Thyroid gland (tissue), 4 donors: Measurements from ENCODE around the gene UQCRC2. TPM values are rescaled to one million over a fixed set of nuclear protein-coding genes. Genes with fewer than 3 reads are reported as not detected.

Experiments used
- DNase-seq, 2 donors: peaks; one replicate each; pipeline ENCODE4 v3.0.0-alpha.2; 2019
- H3K27ac ChIP-seq, 3 donors: fragments of 200-600 bp; sonication (generic); 1 replicate in 2 of 3; 2 replicates in 1 of 3; pipeline ENCODE4 v1.5.1; 2016 to 2019; ENCODE audit warnings: mild to moderate bottlenecking in 1 of 3, moderate library complexity in 1 of 3
- H3K27me3 ChIP-seq: fragments of 200-600 bp; sonication (generic); one replicate; pipeline ENCODE4 v1.5.1; 2019
- H3K36me3 ChIP-seq, 2 donors: fragments of 200-600 bp; sonication (generic); one replicate each; pipeline ENCODE4 v1.5.1; 2016 to 2019
- H3K4me1 ChIP-seq, 2 donors: fragments of 200-600 bp; sonication (generic); one replicate each; pipeline ENCODE4 v1.5.1; 2017 to 2019
- H3K4me3 ChIP-seq, 3 donors: fragments of 200-600 bp; sonication (generic); replicated peaks in 1 of 3; 1 replicate in 2 of 3; 2 replicates in 1 of 3; pipeline ENCODE4 v1.5.1; 2016; ENCODE audit warnings: mild to moderate bottlenecking in 1 of 3
- H3K9me3 ChIP-seq: fragments of 200-600 bp; sonication (generic); one replicate; pipeline ENCODE4 v1.5.1; 2017
- POLR2A ChIP-seq, 2 donors: fragments of 450-650 bp; IDR thresholded peaks; one replicate each; pipeline ENCODE4 v1.6.1; 2017; ENCODE audit warnings: antibody characterized with exemption in 2 of 2, mild to moderate bottlenecking in 2 of 2, moderate library complexity in 1 of 2
- WGBS, 2 donors: methylation state at CpG; one replicate each; pipeline ENCODE4 v1.1.5; 2017; 5-methylcytosine and 5-hydroxymethylcytosine counted together
- intact Hi-C: fragments of 100-400 bp; cut with DNase I; formaldehyde crosslinking; loops from one replicate; pipeline ENCODE4 v1.15.1; 2023
- total RNA-seq, 4 donors: library from RNA; depleted of rRNA; stranded (reverse); fragments of >200 nt; gene quantifications; one replicate each; pipeline ENCODE4 v1.2.3, GENCODE V29; 2016
- TF ChIP-seq, protein P1 (sequence below), 6 experiments: fragments of 200-600 bp in 3 of 6; fragments of 450-650 bp in 3 of 6; sonication (generic) in 3 of 6; IDR thresholded peaks; one replicate each; pipeline ENCODE4 v1.5.1; 2016 to 2019; ENCODE audit warnings: antibody characterized with exemption in 6 of 6, mild to moderate bottlenecking in 2 of 6, inconsistent platforms in 1 of 6, moderate library complexity in 1 of 6

UQCRC2 gene
- total RNA-seq, 4 donors from 2014 or later: 168 to 333 (median 181) TPM

DNA sequence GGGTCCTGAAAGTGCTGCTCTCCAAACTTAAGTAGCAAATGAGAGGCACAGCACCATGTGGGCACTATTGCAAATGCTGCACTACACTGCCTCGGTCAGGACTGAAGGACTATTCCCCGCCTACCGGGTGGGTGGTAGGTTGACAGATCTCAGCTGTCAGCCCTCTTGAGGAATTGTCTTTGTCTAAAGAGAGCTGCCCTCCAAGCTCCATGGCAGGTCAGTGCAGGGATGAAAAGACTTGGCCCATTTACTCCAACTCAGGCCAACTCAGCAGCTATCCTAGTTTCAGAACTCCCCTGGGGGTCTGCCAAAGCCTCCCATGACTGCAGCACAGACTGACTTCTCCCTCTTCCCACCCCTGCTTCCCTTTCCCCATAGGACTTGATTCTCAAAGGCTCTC, 51.2 kb downstream of the UQCRC2 start:
- WGBS, 2 donors: 31 to 61% methylated on average over 3 of the region's 3 CpGs
- H3K27ac ChIP-seq: no peak overlapping the region
- H3K36me3 ChIP-seq: no peaks in the 10 kb centered on the region
- no peaks in the 10 kb centered on the region for H3K9me3 ChIP-seq
- TF ChIP-seq, protein P1, sequence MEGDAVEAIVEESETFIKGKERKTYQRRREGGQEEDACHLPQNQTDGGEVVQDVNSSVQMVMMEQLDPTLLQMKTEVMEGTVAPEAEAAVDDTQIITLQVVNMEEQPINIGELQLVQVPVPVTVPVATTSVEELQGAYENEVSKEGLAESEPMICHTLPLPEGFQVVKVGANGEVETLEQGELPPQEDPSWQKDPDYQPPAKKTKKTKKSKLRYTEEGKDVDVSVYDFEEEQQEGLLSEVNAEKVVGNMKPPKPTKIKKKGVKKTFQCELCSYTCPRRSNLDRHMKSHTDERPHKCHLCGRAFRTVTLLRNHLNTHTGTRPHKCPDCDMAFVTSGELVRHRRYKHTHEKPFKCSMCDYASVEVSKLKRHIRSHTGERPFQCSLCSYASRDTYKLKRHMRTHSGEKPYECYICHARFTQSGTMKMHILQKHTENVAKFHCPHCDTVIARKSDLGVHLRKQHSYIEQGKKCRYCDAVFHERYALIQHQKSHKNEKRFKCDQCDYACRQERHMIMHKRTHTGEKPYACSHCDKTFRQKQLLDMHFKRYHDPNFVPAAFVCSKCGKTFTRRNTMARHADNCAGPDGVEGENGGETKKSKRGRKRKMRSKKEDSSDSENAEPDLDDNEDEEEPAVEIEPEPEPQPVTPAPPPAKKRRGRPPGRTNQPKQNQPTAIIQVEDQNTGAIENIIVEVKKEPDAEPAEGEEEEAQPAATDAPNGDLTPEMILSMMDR (IDR thresholded peaks at IDR 0.05): no peak
- no peak for TF ChIP-seq POLR2A (IDR thresholded peaks at IDR 0.05)
- no peak for DNase-seq
- peaks cover 16 to 17% of the 10 kb centered on the region in 2 donors for H3K4me1 ChIP-seq
- no peak overlapping the region for H3K4me3 ChIP-seq
- intact Hi-C loops: loop anchor here (5.0 kb wide), 2 partner anchors 73 to 183 kb away; no protein-coding TSS in a partner anchor
- H3K27me3 ChIP-seq: no peaks in the 10 kb centered on the region

- Histone ChIP-seq H3K4me1 (peaks cover 18 to 20% of the 10 kb centered on the region in 2 donors), H3K4me3 (no peak overlapping the region), H3K27ac (no peak overlapping the region), H3K27me3 (no peaks in the 10 kb centered on the region), H3K9me3 (no peaks in the 10 kb centered on the region), H3K36me3 (no peaks in the 10 kb centered on the region)
- TF ChIP-seq, protein P1 (IDR thresholded peaks at IDR 0.05): no peak
- TF ChIP-seq POLR2A (IDR thresholded peaks at IDR 0.05): no peak
- WGBS, 2 donors: 79 to 91% methylated on average over 1 of the region's 1 CpG
- DNase-seq: no peak
- intact Hi-C loops: loop anchor here (5.0 kb wide), 1 partner anchor 292 kb away; the partner anchor contains the start of gene POLR3E
Observed at GRCh38 chr16:22005746-22006145, 52.6 kb downstream of the UQCRC2 start.

DNA sequence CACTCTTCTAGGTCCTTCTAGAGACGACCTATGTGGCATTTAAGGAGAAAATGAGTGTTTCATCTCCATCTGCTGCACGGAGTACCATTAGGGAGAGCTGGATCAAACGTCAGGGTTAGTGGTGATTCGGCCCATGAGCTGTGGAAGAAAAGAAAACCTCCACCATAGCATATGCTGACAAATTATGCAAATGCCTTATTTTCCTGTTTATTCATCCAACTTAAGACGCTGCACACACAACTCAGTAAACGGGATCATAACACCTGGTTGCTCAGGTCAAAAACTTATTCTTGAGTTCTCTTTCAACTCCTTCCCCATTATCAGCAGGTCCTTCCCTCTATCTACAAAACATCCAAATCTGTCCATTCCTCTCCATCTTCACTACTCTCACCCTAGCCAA, 53.5 kb downstream of the UQCRC2 start:
- peaks cover 15 to 16% of the 10 kb centered on the region in 2 donors for H3K4me1 ChIP-seq
- intact Hi-C loops: loop anchor here (5.0 kb wide), 1 partner anchor 291 kb away; the partner anchor contains the start of gene POLR3E
- H3K27ac ChIP-seq: no peak overlapping the region
- no peaks in the 10 kb centered on the region for H3K9me3 ChIP-seq
- no peak for DNase-seq
- H3K27me3 ChIP-seq: no peaks in the 10 kb centered on the region
- TF ChIP-seq POLR2A (IDR thresholded peaks at IDR 0.05): no peak
- TF ChIP-seq, protein P1 (IDR thresholded peaks at IDR 0.05): no peak
- H3K36me3 ChIP-seq: no peaks in the 10 kb centered on the region
- 66 to 67% methylated on average over 6 of the region's 6 CpGs for WGBS, 2 donors
- H3K4me3 ChIP-seq: no peak overlapping the region

DNA sequence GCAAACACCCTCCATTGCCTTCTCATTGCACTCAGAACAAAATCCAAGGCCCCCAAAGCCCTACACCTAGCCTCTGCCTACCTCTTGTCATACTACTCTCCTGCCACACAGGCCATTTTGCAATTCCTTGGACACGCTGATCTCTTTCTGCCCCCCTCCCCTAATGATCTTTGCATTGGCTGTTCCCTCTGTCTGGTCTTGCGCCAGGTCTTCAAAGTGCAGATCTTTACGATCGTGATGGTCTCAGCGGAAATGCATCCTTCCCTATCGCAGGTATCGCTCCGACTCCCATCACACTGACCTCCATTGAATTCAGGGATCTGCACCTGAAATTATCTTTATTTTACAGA, 54.0 kb downstream of the UQCRC2 start:
- Histone ChIP-seq H3K4me1 (peaks cover 15 to 16% of the 10 kb centered on the region in 2 donors), H3K4me3 (peak overlapping the region in 2 of 3 donors; percentile 77 to 96), H3K9me3 (no peaks in the 10 kb centered on the region), H3K36me3 (no peaks in the 10 kb centered on the region), H3K27me3 (no peaks in the 10 kb centered on the region), H3K27ac (peak overlapping the region; percentile 35 to 70 (median 63))
- intact Hi-C loops: loop anchor here (5.0 kb wide), 1 partner anchor 290 kb away; the partner anchor contains the start of gene POLR3E
- no peak for DNase-seq
- TF ChIP-seq POLR2A (IDR thresholded peaks at IDR 0.05): no peak
- TF ChIP-seq, protein P1 (IDR thresholded peaks at IDR 0.05): no peak
- WGBS, 2 donors: 5 to 8% methylated on average over 8 of the region's 8 CpGs

- Histone ChIP-seq H3K36me3 (no peaks in the 10 kb centered on the region), H3K4me3 (peak within 1 kb of the TSS; percentile 79 to 96 (median 86)), H3K9me3 (no peaks in the 10 kb centered on the region), H3K27ac (peak within 1 kb of the TSS; percentile 35 to 70 (median 63)), H3K27me3 (no peaks in the 10 kb centered on the region), H3K4me1 (peaks cover 15 to 16% of the 10 kb centered on the region in 2 donors)
- peak in 1 of 2 donors; percentile 60 for TF ChIP-seq POLR2A (IDR thresholded peaks at IDR 0.05)
- TF ChIP-seq, protein P1 (IDR thresholded peaks at IDR 0.05): no peak
- DNase-seq: peak; percentile 72 to 75
- intact Hi-C loops: loop anchor here (5.0 kb wide), 1 partner anchor 290 kb away; the partner anchor contains the start of gene POLR3E
- 1 to 2% methylated on average over 14 to 22 of the region's 78 CpGs for WGBS, 2 donors
Observed at GRCh38 chr16:22007509-22008214, 54.5 kb downstream of the UQCRC2 start, which contains the start of gene MOSMO. Gene MOSMO (plus strand): TSS chr16:22008111. CDS start chr16:22008302, 191 bp downstream.
